HCT116 (cell line): ENCODE measurements around the gene FHOD3. TPM values are rescaled to one million over a fixed set of nuclear protein-coding genes. Genes with fewer than 3 reads are reported as not detected.

Experiments
- ATAC-seq: fragments of 200-7000 bp; cut with Tn5 transposase; 2 replicates; pipeline ENCODE4 v1.9.1; 2020; ENCODE audit warnings: mild to moderate bottlenecking, moderate library complexity
- BruUV-seq: library from RNA; stranded (reverse); fragments of 400-500 nt; replicated peaks from 2 replicates; lab custom pipeline; 2021; lab: Mats Ljungman, UMichigan
- CTCF ChIA-PET: fragments of 300-600 bp; sonication (Branson Sonifier 250); formaldehyde crosslinking; loops from one replicate; lab custom pipeline; 2021; ENCODE audit warnings: antibody characterized with exemption; lab: Charles Lee
- POLR2A ChIA-PET: fragments of 300-600, 350-600 bp; sonication (Branson Sonifier 250); formaldehyde crosslinking; loops from one replicate; lab custom pipeline; 2021; ENCODE audit warnings: antibody characterized with exemption; lab: Charles Lee
- RAD21 ChIA-PET, 2 experiments: fragments of 300-600 bp; sonication (Branson Sonifier 250); formaldehyde crosslinking; loops; one replicate each; lab custom pipeline; 2023; ENCODE audit warnings: low total read pairs in 2 of 2; ENCODE audit not compliant: uncharacterized antibody in 2 of 2, unreplicated experiment in 2 of 2, low non-redundant PET in 1 of 2; lab: Charles Lee
- DNase-seq: peaks from one replicate; pipeline ENCODE4 v3.0.0-alpha.2; 2010; ENCODE audit warnings: low read depth, low spot score
- H2AFZ ChIP-seq: fragments of 200-600 bp; shearing (Covaris generic), sonication (generic); 2 replicates; pipeline ENCODE4 v1.6.1; 2017; ENCODE audit warnings: low read depth, mixed run types, mixed read lengths, antibody characterized with exemption, low read length; ENCODE audit not compliant: poor library complexity, severe bottlenecking
- H3K27ac ChIP-seq: 2 replicates; pipeline ENCODE4 v1.5.1; 2012; ENCODE audit warnings: low read depth, low read length
- H3K27me3 ChIP-seq: fragments of 200-600 bp; sonication (generic); 2 replicates; pipeline ENCODE4 v1.6.1; 2016; ENCODE audit warnings: mixed run types, low read length, mixed read lengths; ENCODE audit not compliant: insufficient read depth
- H3K36me3 ChIP-seq, 2 experiments: fragments of 200-500 bp in 1 of 2; fragments of 200-600 bp in 1 of 2; sonication (Bioruptor generic) in 1 of 2; sonication (generic) in 1 of 2; 2 replicates each; pipeline versions ENCODE4 v1.5.1 to v1.6.1; 2014 to 2016; ENCODE audit warnings: low read length in 2 of 2, inconsistent platforms in 1 of 2, mixed read lengths in 1 of 2, mixed run types in 1 of 2; ENCODE audit not compliant: insufficient read depth in 2 of 2, control insufficient read depth in 1 of 2
- H3K4me1 ChIP-seq, 2 experiments: fragments of 200-600 bp in 1 of 2; sonication (generic) in 1 of 2; 2 replicates each; pipeline versions ENCODE4 v1.5.1 to v1.6.1; 2012 to 2017; ENCODE audit warnings: low read length in 2 of 2, inconsistent platforms in 1 of 2, mild to moderate bottlenecking in 1 of 2, mixed read lengths in 1 of 2, mixed run types in 1 of 2, moderate library complexity in 1 of 2; ENCODE audit not compliant: insufficient read depth in 2 of 2, control insufficient read depth in 1 of 2
- H3K4me2 ChIP-seq: fragments of 200-600 bp; sonication (generic); 2 replicates; pipeline ENCODE4 v1.6.1; 2017; ENCODE audit warnings: mixed run types, low read length, mixed read lengths
- H3K4me3 ChIP-seq, 2 experiments: fragments of 200-600 bp in 1 of 2; sonication (generic) in 1 of 2; replicated peaks in 1 of 2; 2 replicates each; pipeline ENCODE4 v1.5.1; 2011 to 2016; ENCODE audit warnings: low read length in 2 of 2, control low read depth in 1 of 2, low read depth in 1 of 2, mild to moderate bottlenecking in 1 of 2, mixed read lengths in 1 of 2, mixed run types in 1 of 2
- H3K79me2 ChIP-seq: fragments of 200-600 bp; sonication (generic); 2 replicates; pipeline ENCODE4 v1.6.1; 2017; ENCODE audit warnings: mild to moderate bottlenecking, mixed run types, low read length, moderate library complexity, mixed read lengths; ENCODE audit not compliant: insufficient read depth
- H3K9ac ChIP-seq: fragments of 200-600 bp; sonication (generic); 2 replicates; pipeline ENCODE4 v1.6.1; 2016; ENCODE audit warnings: low read length, mixed read lengths
- H3K9me2 ChIP-seq: fragments of 200-600 bp; sonication (generic), shearing (Covaris generic); 2 replicates; pipeline ENCODE4 v1.6.1; 2017; ENCODE audit warnings: mixed run types, mild to moderate bottlenecking, moderate library complexity; ENCODE audit not compliant: insufficient read depth
- H3K9me3 ChIP-seq, 2 experiments: fragments of 200-500 bp in 1 of 2; fragments of 200-600 bp in 1 of 2; sonication (Bioruptor generic) in 1 of 2; sonication (generic) in 1 of 2; 2 replicates each; pipeline ENCODE4 v1.6.1; 2014 to 2017; ENCODE audit warnings: low read length in 2 of 2, mixed read lengths in 2 of 2, inconsistent platforms in 1 of 2, low read depth in 1 of 2, mild to moderate bottlenecking in 1 of 2, mixed run types in 1 of 2, moderate library complexity in 1 of 2; ENCODE audit not compliant: control insufficient read depth in 1 of 2, insufficient read depth in 1 of 2
- H4K20me1 ChIP-seq: fragments of 200-600 bp; sonication (generic), shearing (Covaris generic); 2 replicates; pipeline ENCODE4 v1.6.1; 2017; ENCODE audit warnings: mixed run types, mild to moderate bottlenecking, moderate library complexity; ENCODE audit not compliant: insufficient read depth
- ATF3 ChIP-seq: IDR thresholded peaks from 2 replicates; pipeline ENCODE4 v1.6.1; 2012
- EGR1 ChIP-seq: IDR thresholded peaks from 2 replicates; pipeline ENCODE4 v1.6.1; 2012; ENCODE audit warnings: low read depth
- ELF1 ChIP-seq: IDR thresholded peaks from 2 replicates; pipeline ENCODE4 v1.6.1; 2012; ENCODE audit warnings: low read depth, borderline replicate concordance
- EZH2phosphoT487 ChIP-seq: fragments of 200-600 bp; IDR thresholded peaks from 2 replicates; pipeline ENCODE4 v1.6.1; 2018; ENCODE audit warnings: antibody characterized with exemption, borderline replicate concordance
- RAD21 ChIP-seq: IDR thresholded peaks from 2 replicates; pipeline ENCODE4 v1.6.1; 2012; ENCODE audit warnings: low read depth, mild to moderate bottlenecking
- SIN3A ChIP-seq: IDR thresholded peaks from 2 replicates; pipeline ENCODE4 v1.6.1; 2012; ENCODE audit warnings: low read depth
- SP1 ChIP-seq: IDR thresholded peaks from 2 replicates; pipeline ENCODE4 v1.6.1; 2012; ENCODE audit warnings: low read depth
- YY1 ChIP-seq: IDR thresholded peaks from 2 replicates; pipeline ENCODE4 v1.6.1; 2011; ENCODE audit warnings: low read length, low read depth, moderate library complexity, mild to moderate bottlenecking; ENCODE audit not compliant: insufficient replicate concordance; ENCODE audit errors: extremely low read depth
- ZBTB33 ChIP-seq: IDR thresholded peaks from 2 replicates; pipeline ENCODE4 v1.6.1; 2011; ENCODE audit warnings: mild to moderate bottlenecking, low read length, moderate library complexity; ENCODE audit not compliant: insufficient replicate concordance; ENCODE audit errors: extremely low read depth
- ZFX ChIP-seq: fragments of 450-650 bp; IDR thresholded peaks from 2 replicates; pipeline ENCODE4 v1.6.1; 2017
- ZNF274 ChIP-seq: fragments of 200-500 bp; sonication (Bioruptor generic); IDR thresholded peaks from 2 replicates; pipeline ENCODE4 v1.6.1; 2014; ENCODE audit warnings: mild to moderate bottlenecking, low read depth, low read length, inconsistent platforms
- intact Hi-C: fragments of 100-400 bp; cut with micrococcal nuclease; formaldehyde crosslinking; loops from 2 replicates; pipeline ENCODE4 v1.10.0; 2022
- total RNA-seq: library from RNA; stranded (reverse); gene quantifications from one replicate; pipeline ENCODE4 v1.2.1, GENCODE V29; 2021; ENCODE audit not compliant: unreplicated experiment

FHOD3 gene
- total RNA-seq, 1 experiment from 2014 or later = 4.0 TPM

DNA sequence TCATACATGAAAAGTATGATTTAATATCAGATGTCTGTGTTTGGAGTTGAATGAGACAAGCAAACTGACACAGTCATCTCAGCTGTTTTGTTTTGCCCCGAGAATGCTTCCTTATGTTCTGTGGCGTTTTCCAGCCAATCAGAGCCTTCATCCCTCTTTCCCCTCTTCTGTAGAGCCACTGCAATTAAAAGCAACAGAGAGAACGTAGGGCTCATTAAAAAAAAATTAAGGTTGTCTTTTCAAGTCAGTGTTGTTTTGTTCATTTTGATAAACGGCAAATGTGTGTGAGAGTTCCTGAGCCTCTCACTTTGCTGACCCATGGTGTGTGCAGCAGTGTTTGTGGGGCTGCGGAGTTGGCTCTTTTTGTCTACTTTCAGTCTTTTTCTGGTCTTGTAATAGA, 216.0 kb downstream of the FHOD3 start:
- no TSS peak for BruUV-seq
- no peak overlapping the region for H3K4me2 ChIP-seq
- no peaks in the 10 kb centered on the region for H4K20me1 ChIP-seq
- no peaks in the 10 kb centered on the region for H3K27me3 ChIP-seq
- H3K4me3 ChIP-seq = no peak overlapping the region
- no peaks in the 10 kb centered on the region for H3K79me2 ChIP-seq
- H3K9me3 ChIP-seq = no peaks in the 10 kb centered on the region
- peaks cover 4 to 8% of the 10 kb centered on the region in 2 experiments; a peak in 3 of 4 replicates for H3K4me1 ChIP-seq
- H3K36me3 ChIP-seq = no peaks in the 10 kb centered on the region
- H3K27ac ChIP-seq = no peak overlapping the region
- POLR2A ChIA-PET = no interaction called here
- DNase-seq (no peak), ATAC-seq (no peak)
- H3K9ac ChIP-seq = no peak overlapping the region
- H3K9me2 ChIP-seq = no peaks in the 10 kb centered on the region
- intact Hi-C loops = no loop called here
- CTCF ChIA-PET = no interaction called here
- TF ChIP-seq ZBTB33 = no peak
- no peak for TF ChIP-seq SIN3A
- no peak for TF ChIP-seq ELF1
- TF ChIP-seq EGR1 = no peak
- TF ChIP-seq RAD21 = no peak
- TF ChIP-seq EZH2phosphoT487 = no peak
- TF ChIP-seq ZFX = no peak
- no peak for TF ChIP-seq ATF3
- no peak for TF ChIP-seq ZNF274
- no peak for TF ChIP-seq YY1
- TF ChIP-seq SP1 = no peak
- RAD21 ChIA-PET = no interaction called here
- H2AFZ ChIP-seq = no peak overlapping the region
